Lower lobe of right lung (tissue), 2 donors: Measurements from ENCODE around the gene ENTPD2. TPM values are rescaled to one million over a fixed set of nuclear protein-coding genes. Genes with fewer than 3 reads are reported as not detected.

Experiments used
- ATAC-seq, 2 donors: fragments of 200-7000 bp; cut with Tn5 transposase; one replicate each; pipeline ENCODE4 v1.9.1; 2020 to 2022; ENCODE audit warnings: mild to moderate bottlenecking in 2 of 2, moderate library complexity in 2 of 2
- DNase-seq: peaks from one replicate; pipeline ENCODE4 v3.0.0-alpha.2; 2020
- H3K27ac ChIP-seq: fragments of 200-600 bp; one replicate; pipeline ENCODE4 v1.8.0; 2022
- H3K27me3 ChIP-seq: fragments of 200-600 bp; one replicate; pipeline ENCODE4 v1.8.0; 2022; ENCODE audit warnings: low read depth
- H3K36me3 ChIP-seq: fragments of 200-600 bp; one replicate; pipeline ENCODE4 v1.8.0; 2022; ENCODE audit warnings: mild to moderate bottlenecking
- H3K4me1 ChIP-seq: fragments of 200-600 bp; one replicate; pipeline ENCODE4 v1.8.0; 2022
- H3K4me3 ChIP-seq: fragments of 200-600 bp; one replicate; pipeline ENCODE4 v1.8.0; 2022; ENCODE audit warnings: mild to moderate bottlenecking
- H3K9me3 ChIP-seq: fragments of 200-600 bp; one replicate; pipeline ENCODE4 v1.8.0; 2022
- intact Hi-C: fragments of 100-400 bp; cut with DNase I; formaldehyde crosslinking; loops from one replicate; pipeline ENCODE4 v1.11.0; 2022
- total RNA-seq: library from RNA; stranded (reverse); fragmentation: NEBNext Ultra II Directional; extraction: Animal tissue kit (Norgen Biotek cat#: 25700); gene quantifications from one replicate; pipeline ENCODE4 v1.2.1, GENCODE V29; 2021
- TF ChIP-seq, protein P1 (sequence below): fragments of 200-600 bp; IDR thresholded peaks from one replicate; pipeline ENCODE4 v1.8.0; 2022; ENCODE audit warnings: antibody characterized with exemption, mild to moderate bottlenecking
- donor health status: DM: no; HTN: yes; CAD: no; lungs with severe emphysema.

ENTPD2 gene
- total RNA-seq, 1 donor from 2014 or later, result 0.62 TPM

- TF ChIP-seq, protein P1, sequence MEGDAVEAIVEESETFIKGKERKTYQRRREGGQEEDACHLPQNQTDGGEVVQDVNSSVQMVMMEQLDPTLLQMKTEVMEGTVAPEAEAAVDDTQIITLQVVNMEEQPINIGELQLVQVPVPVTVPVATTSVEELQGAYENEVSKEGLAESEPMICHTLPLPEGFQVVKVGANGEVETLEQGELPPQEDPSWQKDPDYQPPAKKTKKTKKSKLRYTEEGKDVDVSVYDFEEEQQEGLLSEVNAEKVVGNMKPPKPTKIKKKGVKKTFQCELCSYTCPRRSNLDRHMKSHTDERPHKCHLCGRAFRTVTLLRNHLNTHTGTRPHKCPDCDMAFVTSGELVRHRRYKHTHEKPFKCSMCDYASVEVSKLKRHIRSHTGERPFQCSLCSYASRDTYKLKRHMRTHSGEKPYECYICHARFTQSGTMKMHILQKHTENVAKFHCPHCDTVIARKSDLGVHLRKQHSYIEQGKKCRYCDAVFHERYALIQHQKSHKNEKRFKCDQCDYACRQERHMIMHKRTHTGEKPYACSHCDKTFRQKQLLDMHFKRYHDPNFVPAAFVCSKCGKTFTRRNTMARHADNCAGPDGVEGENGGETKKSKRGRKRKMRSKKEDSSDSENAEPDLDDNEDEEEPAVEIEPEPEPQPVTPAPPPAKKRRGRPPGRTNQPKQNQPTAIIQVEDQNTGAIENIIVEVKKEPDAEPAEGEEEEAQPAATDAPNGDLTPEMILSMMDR, result no peak
- Histone ChIP-seq H3K36me3 (peaks cover 45% of the 10 kb centered on the region), H3K4me1 (no peaks in the 10 kb centered on the region), H3K9me3 (no peaks in the 10 kb centered on the region), H3K27me3 (no peaks in the 10 kb centered on the region), H3K4me3 (no peak overlapping the region), H3K27ac (no peak overlapping the region)
- intact Hi-C loops, result no loop called here
- ATAC-seq (no peak), DNase-seq (no peak)
Observed at GRCh38 chr9:137014776-137015539, 38.9 kb downstream of the ENTPD2 start.

GRCh38 chr9:137014166-137014565 is 39.7 kb downstream of the ENTPD2 start:
- Histone ChIP-seq H3K27me3 (no peaks in the 10 kb centered on the region), H3K4me1 (no peaks in the 10 kb centered on the region), H3K9me3 (no peaks in the 10 kb centered on the region), H3K4me3 (no peak overlapping the region), H3K27ac (no peak overlapping the region), H3K36me3 (peaks cover 50% of the 10 kb centered on the region)
- TF ChIP-seq, protein P1, result no peak
- ATAC-seq (no peak), DNase-seq (no peak)
- intact Hi-C loops, result no loop called here

DNA sequence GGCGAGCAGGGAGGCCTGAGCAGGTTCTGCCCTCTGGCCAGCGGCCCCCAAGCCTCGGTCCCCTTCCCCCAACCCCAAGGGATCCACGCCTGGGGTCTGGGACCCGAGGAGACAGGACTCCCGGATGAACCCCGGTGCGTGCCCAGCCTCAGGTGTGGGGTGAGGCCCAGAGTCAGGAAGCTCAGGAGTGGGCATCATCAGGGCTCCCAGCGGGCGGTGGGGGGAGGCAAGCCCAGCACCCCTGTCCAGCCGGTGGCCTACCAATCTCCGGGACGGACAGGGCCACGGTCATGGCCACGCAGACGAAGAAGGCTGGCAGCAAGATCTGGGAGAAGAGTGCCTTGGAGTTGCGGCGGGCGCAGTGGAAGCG is 40.3 kb downstream of the ENTPD2 start:
- Histone ChIP-seq H3K4me1 (no peaks in the 10 kb centered on the region), H3K27me3 (no peaks in the 10 kb centered on the region), H3K36me3 (peaks cover 50% of the 10 kb centered on the region), H3K27ac (no peak overlapping the region), H3K4me3 (no peak overlapping the region), H3K9me3 (no peaks in the 10 kb centered on the region)
- intact Hi-C loops, result no loop called here
- ATAC-seq, result no peak
- no peak for DNase-seq
- TF ChIP-seq, protein P1, result no peak

- Histone ChIP-seq H3K9me3 (no peaks in the 10 kb centered on the region), H3K4me3 (no peak overlapping the region), H3K27ac (no peak overlapping the region), H3K36me3 (peaks cover 48% of the 10 kb centered on the region), H3K27me3 (no peaks in the 10 kb centered on the region), H3K4me1 (no peaks in the 10 kb centered on the region)
- intact Hi-C loops, result no loop called here
- TF ChIP-seq, protein P1, result no peak
- no peak for DNase-seq
- no peak for ATAC-seq
Observed at GRCh38 chr9:137012694-137013570, 40.9 kb downstream of the ENTPD2 start.

GRCh38 chr9:137011907-137012675 is 41.8 kb downstream of the ENTPD2 start:
- Histone ChIP-seq H3K4me1 (peaks cover 7% of the 10 kb centered on the region), H3K36me3 (peaks cover 40% of the 10 kb centered on the region), H3K4me3 (no peak overlapping the region), H3K9me3 (no peaks in the 10 kb centered on the region), H3K27me3 (no peaks in the 10 kb centered on the region), H3K27ac (no peak overlapping the region)
- TF ChIP-seq, protein P1, result no peak
- DNase-seq (no peak), ATAC-seq (no peak)
- intact Hi-C loops, result no loop called here
